Neural progenitor cell (in vitro differentiated cells): ENCODE data around the gene KRTAP5-5.

ENCODE experiments used
- CTCF ChIP-seq: fragments of 200-600 bp; sonication (generic); IDR thresholded peaks from 2 replicates; pipeline ENCODE4 v1.5.1; 2017; ENCODE audit warnings: antibody characterized with exemption, mild to moderate bottlenecking
- EZH2 ChIP-seq: fragments of 200-600 bp; sonication (generic); IDR thresholded peaks from 2 replicates; pipeline ENCODE4 v1.6.1; 2017; ENCODE audit warnings: antibody characterized with exemption, mild to moderate bottlenecking, moderate library complexity

- TF ChIP-seq CTCF (no peak), EZH2 (no peak)
These were observed 35.7 kb downstream of the KRTAP5-5 start for GRCh38 chr11:1665313-1665712.
